ENCODE data around the gene ZNF334.

The ZNF334 gene

GRCh38 chr20:46545077-46545826, 31.9 kb upstream of the ZNF334 start:
- peak; percentile 38 for DNase-seq

- no peak for DNase-seq
Measured at GRCh38 chr20:46544576-46544975, 31.2 kb upstream of the ZNF334 start.

GRCh38 chr20:46543959-46544358, 30.6 kb upstream of the ZNF334 start:
- DNase-seq: no peak

- no peak for DNase-seq
Measured at GRCh38 chr20:46543033-46543432, 29.7 kb upstream of the ZNF334 start.

GRCh38 chr20:46541229-46541935, 28.0 kb upstream of the ZNF334 start:
- no peak for DNase-seq

- no peak for DNase-seq
Measured at GRCh38 chr20:46539113-46539512, 25.8 kb upstream of the ZNF334 start.

GRCh38 chr20:46530640-46531039, 17.3 kb upstream of the ZNF334 start:
- no peak for DNase-seq

- no peak for DNase-seq
Measured at GRCh38 chr20:46523696-46524328, 10.5 kb upstream of the ZNF334 start.

- peak; percentile 21 for DNase-seq
Measured at GRCh38 chr20:46523108-46523507, 9.7 kb upstream of the ZNF334 start.

GRCh38 chr20:46520976-46521579, 7.7 kb upstream of the ZNF334 start:
- peak; percentile 46 for DNase-seq

- DNase-seq: no peak
Measured at GRCh38 chr20:46520540-46520939, 7.2 kb upstream of the ZNF334 start.

GRCh38 chr20:46519471-46520068, 6.2 kb upstream of the ZNF334 start:
- DNase-seq: no peak

- no peak for DNase-seq
Measured at GRCh38 chr20:46509523-46509922, 3.8 kb downstream of the ZNF334 start.

- DNase-seq: no peak
Measured at GRCh38 chr20:46507760-46508407, 5.5 kb downstream of the ZNF334 start.

GRCh38 chr20:46505506-46505905, 7.9 kb downstream of the ZNF334 start:
- no peak for DNase-seq

- DNase-seq: no peak
Measured at GRCh38 chr20:46501961-46502360, 11.4 kb downstream of the ZNF334 start.

GRCh38 chr20:46501337-46501942, 11.9 kb downstream of the ZNF334 start:
- DNase-seq: no peak

- no peak for DNase-seq
Measured at GRCh38 chr20:46494077-46494476, 19.3 kb downstream of the ZNF334 start.

- DNase-seq: no peak
Measured at GRCh38 chr20:46491354-46491753, 22.0 kb downstream of the ZNF334 start.

GRCh38 chr20:46488451-46488850, 24.9 kb downstream of the ZNF334 start:
- no peak for DNase-seq

GRCh38 chr20:46487628-46488027, 25.7 kb downstream of the ZNF334 start:
- DNase-seq: no peak

- DNase-seq: no peak
Measured at GRCh38 chr20:46485431-46485830, 27.9 kb downstream of the ZNF334 start.

Measured in NCI-H2029 treated with DMSO at 0.1 percent for 48 hours (cell line).